HG02678 (cell line): ENCODE measurements around the gene ENSA.
"Not testable (repeated sequence)": the region's sequence is repeated elsewhere in the genome, so short reads cannot be mapped to it uniquely, and the experiment has no call there.

ENCODE experiments used
- ATAC-seq: cut with Tn5 transposase; IDR thresholded peaks from one replicate; pipeline ENCODE4 v1.9.1; 2021; ENCODE audit warnings: mild to moderate bottlenecking, moderate library complexity; ENCODE audit not compliant: unreplicated experiment

The ENSA gene

GRCh38 chr1:150622303-150622975 lies 7.0 kb downstream of the ENSA start:
- ATAC-seq = no peak

GRCh38 chr1:150621497-150622302 lies 7.7 kb downstream of the ENSA start:
- ATAC-seq = no peak

- ATAC-seq = no peak
These were observed 8.5 kb downstream of the ENSA start for GRCh38 chr1:150620919-150621318.

- no peak for ATAC-seq
These were observed 9.6 kb downstream of the ENSA start for GRCh38 chr1:150619576-150620509.

GRCh38 chr1:150615346-150616201 lies 13.8 kb downstream of the ENSA start:
- no peak for ATAC-seq

GRCh38 chr1:150613061-150613920 lies 16.1 kb downstream of the ENSA start:
- no peak for ATAC-seq

- peak; percentile 5 for ATAC-seq
These were observed 17.4 kb downstream of the ENSA start for GRCh38 chr1:150612014-150612345.

- no peak for ATAC-seq
These were observed 18.8 kb downstream of the ENSA start for GRCh38 chr1:150610576-150610975.

- ATAC-seq = no peak
These were observed 19.7 kb downstream of the ENSA start for GRCh38 chr1:150609732-150610131.

- ATAC-seq = no peak
These were observed 22.8 kb downstream of the ENSA start for GRCh38 chr1:150606463-150607142.

GRCh38 chr1:150605451-150605731 lies 24.0 kb downstream of the ENSA start:
- not testable (repeated sequence) for ATAC-seq

- ATAC-seq = no peak
These were observed 25.2 kb downstream of the ENSA start for GRCh38 chr1:150604226-150604588.

- no peak for ATAC-seq
These were observed 25.7 kb downstream of the ENSA start for GRCh38 chr1:150603711-150604110.

- ATAC-seq = not testable (repeated sequence)
These were observed 27.0 kb downstream of the ENSA start for GRCh38 chr1:150602372-150602771.

GRCh38 chr1:150601540-150601939 lies 27.9 kb downstream of the ENSA start:
- ATAC-seq = no peak

- ATAC-seq = not testable (repeated sequence)
These were observed 31.1 kb downstream of the ENSA start for GRCh38 chr1:150598346-150598745.

- no peak for ATAC-seq
These were observed 32.4 kb downstream of the ENSA start for GRCh38 chr1:150596976-150597375.

- ATAC-seq = no peak
These were observed 33.1 kb downstream of the ENSA start for GRCh38 chr1:150596095-150596892.
